Stomach (tissue), 9 donors: Measurements from ENCODE around the gene UST. TPM values are rescaled to one million over a fixed set of nuclear protein-coding genes. Genes with fewer than 3 reads are reported as not detected.

ENCODE experiments used
- DNase-seq, 2 donors: peaks; one replicate each; pipeline versions ENCODE4 v3.0.0 to v3.0.0-alpha.2; 2013 to 2019
- H3K27ac ChIP-seq, 5 donors: fragments of 200-600 bp in 4 of 5; sonication (generic) in 4 of 5; one replicate each; pipeline ENCODE4 v1.5.1; 2013 to 2019; ENCODE audit warnings: mild to moderate bottlenecking in 1 of 5, moderate library complexity in 1 of 5
- H3K27me3 ChIP-seq, 3 donors: fragments of 200-600 bp; sonication (generic); one replicate each; pipeline ENCODE4 v1.5.1; 2017 to 2019; ENCODE audit warnings: mixed run types in 1 of 3
- H3K36me3 ChIP-seq, 4 donors: fragments of 200-600 bp; sonication (generic); 1 replicate in 3 of 4; 2 replicates in 1 of 4; pipeline ENCODE4 v1.5.1; 2016 to 2019
- H3K4me1 ChIP-seq, 4 donors: fragments of 200-600 bp; sonication (generic); one replicate each; pipeline ENCODE4 v1.5.1; 2016 to 2019
- H3K4me3 ChIP-seq, 4 donors: fragments of 200-600 bp; sonication (generic) in 3 of 4; one replicate each; pipeline ENCODE4 v1.5.1; 2016 to 2019; ENCODE audit warnings: mild to moderate bottlenecking in 1 of 4
- H3K9me3 ChIP-seq, 4 donors: fragments of 200-600 bp; sonication (generic); one replicate each; pipeline ENCODE4 v1.5.1; 2016 to 2019
- EP300 ChIP-seq: sonication (generic); formaldehyde crosslinking; IDR thresholded peaks from one replicate; pipeline ENCODE4 v1.6.1; 2017; ENCODE audit warnings: antibody characterized with exemption
- POLR2A ChIP-seq, 4 donors: fragments of 450-650 bp; IDR thresholded peaks; one replicate each; pipeline ENCODE4 v1.6.1; 2016; ENCODE audit warnings: antibody characterized with exemption in 4 of 4, control low read depth in 2 of 4, mild to moderate bottlenecking in 1 of 4, moderate library complexity in 1 of 4
- POLR2AphosphoS5 ChIP-seq, 3 donors: sonication (generic); formaldehyde crosslinking; IDR thresholded peaks; one replicate each; pipeline ENCODE4 v1.6.1; 2016; ENCODE audit warnings: antibody characterized with exemption in 3 of 3
- WGBS, 5 donors: extraction: QIAGEN DNeasy Blood & Tissue Kit in 3 of 5; methylation state at CpG; one replicate each; pipeline versions ENCODE4 v1.1.5 to v1.1.7; 2013 to 2018; 5-methylcytosine and 5-hydroxymethylcytosine counted together
- intact Hi-C: fragments of 100-400 bp; cut with DNase I; formaldehyde crosslinking; loops from one replicate; pipeline ENCODE4 v1.15.1; 2023; ENCODE audit warnings: low total_unique reads
- polyA plus RNA-seq, 3 donors: library from polyadenylated mRNA; stranded (reverse); fragments of 200-250 nt; gene quantifications; one replicate each; pipeline ENCODE4 v1.2.3, GENCODE V29; 2013
- total RNA-seq, 5 donors: library from RNA; depleted of rRNA; stranded (reverse); fragments of >200 nt; gene quantifications; one replicate each; pipeline versions ENCODE4 v1.1.0 to v1.2.3, GENCODE V29; 2014 to 2016
- donor health status: healthy with polysubstance abuse.
- donor health status: Bipolar disorder and iron deficiency.
- donor health status: healthy.

Gene UST
- total and polyA plus RNA-seq, 8 donors, result 2.2 to 45.8 (median 8.9) TPM

DNA sequence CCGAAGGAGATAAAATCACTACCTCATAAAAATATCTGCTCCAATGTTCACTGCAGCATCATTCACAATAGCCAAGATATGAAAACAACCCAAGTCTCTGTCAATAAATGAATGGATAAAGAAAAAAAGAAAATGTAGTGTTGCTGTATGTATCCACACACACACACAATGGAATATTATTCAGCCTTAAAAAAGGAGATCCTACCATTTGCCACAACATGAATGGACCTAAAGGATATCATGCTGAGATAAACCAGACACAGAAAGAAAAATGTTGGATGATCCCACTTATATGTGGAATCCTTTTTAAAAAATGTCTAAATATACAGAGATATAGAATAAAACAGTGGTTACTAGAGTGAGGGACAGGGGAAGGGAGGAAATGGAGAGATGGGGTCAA lies 378.5 kb downstream of the UST start:
- Histone ChIP-seq H3K36me3 (no peaks in the 10 kb centered on the region), H3K27ac (no peak overlapping the region), H3K4me3 (no peak overlapping the region), H3K27me3 (no peaks in the 10 kb centered on the region), H3K4me1 (peaks cover 0 to 26% (median 5%) of the 10 kb centered on the region in 4 donors), H3K9me3 (no peaks in the 10 kb centered on the region)
- TF ChIP-seq POLR2AphosphoS5 (IDR thresholded peaks at IDR 0.05) (no peak), POLR2A (IDR thresholded peaks at IDR 0.05) (no peak), EP300 (no peak)
- intact Hi-C loops, result no loop called here
- no peak for DNase-seq
- WGBS, 5 donors, result 93 to 100% (median 94%) methylated on average over 1 of the region's 1 CpG
